NCI-H2171 treated with DMSO at 0.1 percent for 48 hours (cell line): ENCODE measurements around the gene MAN1B1.

Experiments
- DNase-seq: peaks from one replicate; lab custom pipeline; 2025; lab: John Stamatoyannopoulos, UW

The MAN1B1 gene

DNA sequence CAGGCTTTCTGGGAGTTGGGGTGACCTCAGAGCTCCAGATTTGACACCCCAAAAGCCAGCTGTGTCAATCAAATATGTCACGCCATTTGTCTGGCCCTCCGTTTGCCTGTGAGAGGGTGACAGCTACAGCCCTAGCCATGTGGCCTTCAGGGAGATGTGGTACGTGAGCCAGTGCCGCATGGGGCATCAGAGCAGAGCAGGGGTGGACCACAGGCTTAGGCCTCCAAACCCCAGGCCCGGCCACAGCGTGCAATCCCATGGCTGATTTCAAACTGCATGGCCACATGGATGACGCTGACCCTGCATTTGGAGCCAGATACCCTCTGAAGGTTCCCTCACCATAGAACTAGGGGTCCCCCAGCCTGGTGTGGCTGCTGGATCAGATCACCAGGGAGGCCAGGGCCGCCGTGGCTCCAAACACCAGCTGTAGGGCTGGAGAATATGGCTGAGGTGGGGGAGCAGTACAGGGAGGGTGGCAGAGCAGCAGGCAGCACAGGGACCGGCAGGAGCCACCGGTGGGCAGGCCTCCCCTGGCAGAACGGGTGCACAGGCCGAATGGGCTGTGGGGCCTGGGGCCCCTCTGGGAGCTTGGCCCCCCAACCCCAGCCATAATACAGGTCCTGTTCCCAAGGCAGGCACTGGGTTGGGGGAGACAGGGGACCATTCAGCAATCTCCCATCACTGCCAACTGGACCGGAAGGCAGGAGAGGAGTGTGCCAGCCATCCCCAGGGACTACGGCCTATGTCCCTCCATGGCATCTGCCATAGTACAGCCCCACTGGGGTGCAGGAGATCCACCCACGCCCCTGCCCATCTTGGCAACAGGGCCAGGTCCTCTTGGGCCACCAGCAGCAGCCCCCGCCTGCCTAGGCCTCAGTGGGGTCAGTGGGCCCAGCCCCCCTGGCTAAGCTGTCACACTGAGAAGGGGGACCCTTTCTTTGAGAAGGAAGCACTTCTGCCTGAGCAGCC is 18.0 kb upstream of the MAN1B1 start:
- peak; percentile 21 for DNase-seq

DNA sequence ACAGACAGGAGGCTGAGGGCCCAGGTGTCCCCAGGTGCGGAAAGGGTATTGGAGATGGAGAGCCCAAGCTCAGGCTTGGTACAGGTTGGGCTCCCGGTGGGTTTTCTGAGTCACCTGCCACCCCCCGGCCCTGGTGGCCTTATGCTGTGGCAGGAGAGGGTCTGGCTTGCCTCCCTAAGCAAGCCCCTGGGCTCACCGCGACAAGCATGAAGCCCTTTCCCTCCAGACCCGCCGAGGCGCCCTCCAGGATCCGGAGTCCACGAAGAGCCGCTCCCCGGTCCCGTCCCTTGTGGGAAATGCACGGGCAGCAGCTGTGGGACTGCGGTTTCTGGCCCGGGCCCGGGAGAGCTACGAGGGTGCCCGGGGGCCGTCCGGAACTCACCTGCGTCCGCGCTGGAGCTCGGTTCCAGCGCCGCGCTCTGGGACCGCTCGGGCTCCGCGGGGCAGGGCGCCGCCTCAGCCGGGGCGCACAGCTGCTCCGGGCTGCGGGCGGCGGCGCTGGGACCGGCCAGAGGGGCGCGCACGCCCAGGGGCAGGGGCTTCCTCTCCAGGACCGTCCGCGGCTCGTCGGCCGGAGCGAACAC is 17.2 kb upstream of the MAN1B1 start:
- DNase-seq: no peak

DNA sequence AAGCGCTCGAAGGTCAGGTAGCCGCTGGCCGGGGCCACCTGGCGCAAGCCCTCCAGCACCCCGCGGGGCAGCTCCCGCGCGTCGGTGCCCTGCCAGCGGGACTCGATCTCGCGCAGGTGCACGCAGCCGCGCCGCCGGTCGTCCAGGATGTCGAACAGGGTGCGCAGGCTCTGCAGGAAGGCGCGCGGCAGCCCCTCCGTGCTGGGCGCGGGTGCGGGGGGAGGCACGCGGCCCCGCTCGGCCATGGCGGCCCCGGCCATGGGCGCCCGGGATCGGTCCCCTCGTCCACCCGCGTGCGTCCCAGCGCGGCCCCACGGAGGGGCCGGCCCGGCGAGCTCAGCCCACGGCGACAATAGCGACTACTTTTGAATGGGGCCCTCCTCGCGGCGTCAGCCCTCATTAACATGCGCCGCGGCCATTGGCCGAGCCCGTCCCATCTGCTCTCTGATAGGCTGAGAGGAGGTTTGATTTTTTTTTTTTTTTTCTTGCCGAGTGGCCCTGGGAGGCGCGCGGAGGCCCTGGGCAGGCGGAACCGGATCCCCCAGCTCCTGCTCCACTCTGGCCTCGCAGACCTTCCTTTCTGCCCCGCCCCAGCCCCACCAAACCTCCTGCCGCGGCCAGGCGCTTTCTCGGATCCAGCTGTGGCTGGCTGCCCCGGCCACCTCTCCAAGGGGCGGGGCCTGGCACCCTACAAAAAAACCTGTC is 16.4 kb upstream of the MAN1B1 start, which contains the start of gene SAPCD2:
TSS of gene SAPCD2 (minus strand) at position 357 of the 705 bp plus-strand sequence. CDS start at position 260, 97 bp downstream.
- peak; percentile 95 for DNase-seq

DNA sequence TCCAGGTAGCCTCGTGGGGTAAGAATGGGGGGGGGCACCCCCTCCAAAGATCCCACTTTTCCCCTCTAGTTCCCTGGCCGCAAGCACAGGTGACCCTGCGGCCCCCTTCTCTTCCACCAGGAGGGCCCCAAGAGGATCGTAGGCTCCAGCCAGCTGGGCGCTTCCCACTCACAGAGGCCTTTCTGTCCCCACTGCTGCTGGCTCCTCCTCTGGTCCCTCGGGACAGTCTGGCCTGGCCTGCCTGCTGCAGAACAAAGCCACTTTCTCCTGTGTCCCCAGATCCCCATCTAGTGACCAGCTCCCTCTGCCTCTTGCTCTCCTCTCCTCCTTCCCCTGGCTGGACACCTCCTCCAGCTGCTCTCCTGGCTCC is 15.9 kb upstream of the MAN1B1 start:
- DNase-seq: peak; percentile 78

DNA sequence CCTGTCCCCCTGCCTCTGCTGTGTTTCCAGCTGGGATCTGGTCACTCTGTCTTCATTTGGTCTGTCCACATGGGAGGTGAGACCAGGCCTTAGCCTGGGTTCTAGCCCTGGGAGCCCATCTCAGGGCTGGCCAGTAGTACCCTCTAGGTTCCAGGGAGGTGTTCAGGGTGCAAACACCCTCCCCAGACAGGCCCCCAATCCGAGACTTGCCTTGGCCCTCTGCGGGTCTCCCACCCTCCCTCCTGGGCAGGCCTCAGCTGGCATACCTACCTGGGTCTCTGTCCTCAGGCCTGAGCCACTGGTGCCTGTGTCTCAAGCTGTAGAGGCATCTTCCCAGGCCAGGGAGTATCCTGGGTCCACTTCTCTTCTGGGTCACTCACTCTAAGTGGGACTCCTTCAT is 15.5 kb upstream of the MAN1B1 start:
- no peak for DNase-seq

DNA sequence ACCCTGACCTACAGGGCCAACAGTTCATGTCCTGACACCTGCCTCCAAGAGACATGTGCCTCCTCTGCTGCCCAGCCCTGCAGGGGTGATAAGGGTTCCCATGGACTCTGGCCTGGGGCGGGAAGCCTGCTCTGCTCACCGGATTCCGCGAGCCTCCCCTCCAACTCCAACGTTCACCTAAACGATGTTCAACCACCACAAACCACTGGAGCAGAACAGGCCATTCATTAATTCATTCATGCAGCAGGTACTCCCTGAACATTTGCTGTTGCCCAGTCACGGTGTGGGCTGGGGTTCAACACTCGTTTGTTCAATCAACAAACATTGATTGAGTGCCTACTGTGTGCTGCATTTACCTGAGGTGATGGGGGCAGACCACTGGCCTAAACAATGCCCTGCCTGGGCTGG is 12.8 kb upstream of the MAN1B1 start:
- no peak for DNase-seq

DNA sequence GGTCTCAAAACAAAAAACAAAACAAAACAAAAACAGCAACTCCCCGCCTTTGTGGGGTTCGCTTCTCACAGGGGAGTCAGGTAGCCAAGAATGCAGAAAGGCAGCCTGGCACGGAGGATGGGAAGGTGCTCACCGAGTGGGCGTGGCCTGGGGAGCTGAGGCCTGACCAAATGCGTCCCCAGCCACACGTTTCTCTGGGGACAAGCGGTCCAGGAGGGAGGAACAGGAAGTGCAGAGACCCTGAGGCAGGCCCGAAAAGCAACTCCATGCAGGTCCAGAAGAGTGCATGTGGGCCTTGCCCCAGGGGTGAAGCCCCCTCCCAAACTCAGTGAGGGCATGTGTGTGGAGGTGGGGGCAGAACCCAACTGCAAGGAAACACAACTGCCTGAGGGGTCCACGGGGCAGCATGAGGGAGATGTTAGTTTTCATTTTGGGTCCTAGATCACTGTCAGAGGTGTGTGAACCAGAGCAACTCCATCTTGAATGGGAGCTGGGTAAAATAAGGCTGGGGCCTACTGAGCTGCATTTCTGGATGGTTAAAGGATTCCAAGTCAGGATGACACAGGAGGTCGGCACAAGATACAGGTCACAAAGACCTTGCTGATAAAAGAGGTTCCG is 12.0 kb upstream of the MAN1B1 start:
- no peak for DNase-seq

DNA sequence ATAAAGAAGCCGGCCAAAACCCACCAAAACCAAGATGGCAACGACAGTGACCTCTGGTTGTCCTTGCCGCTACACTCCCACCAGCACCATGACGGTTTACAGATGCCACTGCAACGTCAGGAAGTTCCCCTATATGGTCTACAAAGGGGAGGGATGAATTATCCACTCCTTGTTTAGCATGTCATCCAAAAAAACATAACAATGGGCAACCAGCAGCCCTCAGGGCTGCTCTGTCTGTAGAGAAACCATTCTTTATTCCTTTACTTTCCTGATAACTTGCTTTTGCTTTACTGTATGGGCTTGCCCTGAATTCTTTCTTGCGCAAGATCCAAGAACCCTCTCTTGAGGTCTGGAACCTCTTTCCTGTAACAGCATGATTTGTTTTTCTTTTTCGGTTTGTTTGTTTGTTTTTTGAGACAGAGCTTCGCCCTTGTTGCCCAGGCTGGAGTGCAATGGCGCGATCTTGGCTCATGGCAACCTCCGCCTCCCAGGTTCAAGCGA is 11.5 kb upstream of the MAN1B1 start:
- no peak for DNase-seq

DNA sequence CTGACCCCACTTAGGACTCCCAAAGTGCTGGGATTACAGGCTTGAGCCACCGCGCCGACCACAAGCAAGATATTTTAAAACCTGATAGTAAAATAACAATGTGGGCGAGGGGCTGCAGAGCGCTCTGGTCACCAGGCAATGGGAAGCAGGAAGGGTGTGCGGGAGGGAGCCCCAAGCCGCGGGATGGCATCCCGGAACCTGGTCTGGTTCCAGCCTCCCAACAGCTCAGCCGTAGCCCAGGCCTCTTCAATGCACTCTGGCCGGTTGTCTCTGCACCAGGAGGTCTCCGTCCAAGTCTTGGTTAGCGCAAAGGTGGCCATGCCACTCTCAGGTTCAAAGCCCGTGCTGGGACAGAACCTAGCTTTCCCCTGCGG is 10.2 kb upstream of the MAN1B1 start:
- no peak for DNase-seq

DNA sequence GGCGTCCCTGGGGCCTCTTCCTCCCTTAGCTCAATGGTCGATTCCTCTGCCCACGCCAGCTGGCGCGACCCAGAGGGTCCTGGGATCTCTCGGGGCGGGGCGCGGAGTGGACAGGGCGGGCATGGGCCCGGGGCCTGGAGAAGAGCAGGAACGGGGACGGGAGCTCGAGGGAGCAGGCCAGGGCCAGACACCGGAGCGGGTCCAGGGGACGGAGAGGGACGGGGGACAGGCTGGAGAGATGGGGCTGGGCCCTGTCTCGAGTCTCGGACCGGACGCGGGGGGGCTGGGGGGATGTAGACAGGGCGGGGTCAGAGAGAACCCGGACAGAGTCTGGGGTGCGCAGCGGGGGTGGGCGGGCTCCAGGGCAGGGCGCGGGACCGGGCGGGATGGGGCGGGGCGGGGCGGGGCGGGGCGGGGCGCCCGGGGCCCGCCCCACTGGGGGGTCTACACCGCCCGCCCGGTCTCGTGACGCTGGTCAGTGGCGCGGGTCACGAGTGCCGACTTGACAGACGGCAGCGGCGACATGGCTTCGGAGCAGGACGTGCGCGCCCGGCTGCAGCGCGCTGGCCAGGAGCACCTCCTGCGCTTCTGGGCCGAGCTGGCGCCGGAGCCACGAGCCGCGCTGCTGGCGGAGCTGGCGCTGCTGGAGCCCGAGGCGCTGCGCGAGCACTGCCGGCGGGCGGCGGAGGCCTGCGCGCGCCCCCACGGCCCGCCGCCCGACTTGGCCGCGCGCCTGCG is 9.6 kb upstream of the MAN1B1 start, which contains the start of gene UAP1L1:
TSS of gene UAP1L1 (plus strand) at position 508 of the 738 bp plus-strand sequence. CDS start at position 524, 16 bp downstream.
- DNase-seq: peak; percentile 19

DNA sequence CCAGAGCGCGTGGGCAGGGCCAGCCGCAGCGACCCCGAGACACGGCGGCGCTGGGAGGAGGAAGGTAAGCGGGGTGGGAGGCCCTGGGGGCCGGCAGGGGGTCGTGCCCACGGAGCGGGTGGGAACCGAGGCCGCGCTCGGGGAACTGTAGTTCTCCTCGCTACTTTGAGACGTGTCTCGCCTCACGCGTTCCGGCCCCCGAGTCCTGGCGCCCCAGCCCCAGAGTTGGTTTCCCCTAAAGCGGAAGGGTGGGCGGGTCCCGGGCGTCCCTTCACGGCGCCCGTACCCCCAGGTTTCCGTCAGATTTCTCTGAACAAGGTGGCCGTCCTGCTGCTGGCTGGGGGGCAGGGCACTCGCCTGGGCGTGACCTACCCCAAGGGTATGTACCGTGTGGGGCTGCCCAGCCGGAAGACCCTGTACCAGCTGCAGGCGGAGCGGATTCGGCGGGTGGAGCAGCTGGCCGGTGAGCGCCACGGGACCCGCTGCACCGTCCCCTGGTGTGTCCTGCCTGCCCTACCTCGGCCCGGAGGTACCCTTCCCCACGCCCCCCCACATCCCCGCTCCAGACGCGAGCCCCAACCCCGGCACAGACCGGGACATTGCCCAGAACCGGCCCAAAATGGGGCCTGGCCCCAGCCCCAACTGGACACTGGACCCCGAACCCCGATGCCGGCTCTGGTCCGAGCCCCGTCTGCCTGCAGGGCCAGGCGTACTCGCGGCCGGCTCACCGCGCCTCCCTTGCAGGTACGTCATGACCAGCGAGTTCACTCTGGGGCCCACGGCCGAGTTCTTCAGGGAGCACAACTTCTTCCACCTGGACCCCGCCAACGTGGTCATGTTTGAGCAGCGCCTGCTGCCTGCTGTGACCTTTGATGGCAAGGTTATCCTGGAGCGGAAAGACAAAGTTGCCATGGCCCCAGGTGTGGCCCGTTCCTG is 8.8 kb upstream of the MAN1B1 start:
- no peak for DNase-seq

DNA sequence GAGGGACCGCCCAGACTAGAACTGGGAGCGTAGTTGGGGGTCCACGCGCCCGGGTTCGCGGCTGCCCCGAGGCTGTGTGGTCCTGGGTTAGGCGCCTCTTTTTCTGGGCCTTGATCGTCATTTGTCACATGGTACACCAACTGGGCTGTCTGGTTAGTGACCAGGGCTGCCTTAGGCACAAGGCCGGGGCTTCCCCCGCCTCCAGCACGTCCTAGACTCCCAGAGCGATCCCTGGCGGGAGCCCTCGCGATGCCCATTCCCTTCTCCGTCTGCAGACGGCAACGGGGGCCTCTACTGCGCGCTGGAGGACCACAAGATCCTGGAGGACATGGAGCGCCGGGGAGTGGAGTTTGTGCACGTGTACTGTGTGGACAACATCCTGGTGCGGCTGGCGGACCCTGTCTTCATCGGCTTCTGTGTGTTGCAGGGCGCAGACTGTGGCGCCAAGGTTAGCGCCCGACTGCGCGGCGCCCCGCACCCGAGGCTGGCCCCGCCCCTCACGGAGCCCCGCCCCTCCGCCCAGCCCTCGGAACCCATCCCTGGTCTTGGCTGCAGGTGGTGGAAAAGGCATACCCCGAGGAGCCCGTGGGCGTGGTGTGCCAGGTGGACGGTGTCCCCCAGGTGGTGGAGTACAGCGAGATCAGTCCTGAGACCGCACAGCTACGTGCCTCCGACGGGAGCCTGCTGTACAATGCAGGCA is 7.9 kb upstream of the MAN1B1 start:
- no peak for DNase-seq

DNA sequence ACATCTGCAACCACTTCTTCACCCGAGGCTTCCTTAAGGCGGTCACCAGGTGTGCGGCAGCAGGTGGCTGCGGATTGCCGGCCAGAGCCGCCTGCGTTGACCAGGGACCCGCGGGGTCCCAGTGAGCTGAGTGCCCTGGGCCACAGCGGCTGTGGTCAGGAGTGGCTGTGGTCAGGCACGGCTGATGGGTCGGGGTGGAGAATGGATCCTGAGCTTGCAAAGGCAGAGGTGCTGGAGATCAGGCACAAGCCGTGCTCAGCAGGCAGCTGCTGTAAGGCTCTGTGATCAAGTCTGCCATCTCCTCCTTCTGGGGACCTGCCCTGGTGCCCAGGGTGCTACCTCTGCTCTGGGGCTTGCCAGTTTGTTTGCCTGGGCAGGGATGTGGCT is 7.4 kb upstream of the MAN1B1 start:
- no peak for DNase-seq

DNA sequence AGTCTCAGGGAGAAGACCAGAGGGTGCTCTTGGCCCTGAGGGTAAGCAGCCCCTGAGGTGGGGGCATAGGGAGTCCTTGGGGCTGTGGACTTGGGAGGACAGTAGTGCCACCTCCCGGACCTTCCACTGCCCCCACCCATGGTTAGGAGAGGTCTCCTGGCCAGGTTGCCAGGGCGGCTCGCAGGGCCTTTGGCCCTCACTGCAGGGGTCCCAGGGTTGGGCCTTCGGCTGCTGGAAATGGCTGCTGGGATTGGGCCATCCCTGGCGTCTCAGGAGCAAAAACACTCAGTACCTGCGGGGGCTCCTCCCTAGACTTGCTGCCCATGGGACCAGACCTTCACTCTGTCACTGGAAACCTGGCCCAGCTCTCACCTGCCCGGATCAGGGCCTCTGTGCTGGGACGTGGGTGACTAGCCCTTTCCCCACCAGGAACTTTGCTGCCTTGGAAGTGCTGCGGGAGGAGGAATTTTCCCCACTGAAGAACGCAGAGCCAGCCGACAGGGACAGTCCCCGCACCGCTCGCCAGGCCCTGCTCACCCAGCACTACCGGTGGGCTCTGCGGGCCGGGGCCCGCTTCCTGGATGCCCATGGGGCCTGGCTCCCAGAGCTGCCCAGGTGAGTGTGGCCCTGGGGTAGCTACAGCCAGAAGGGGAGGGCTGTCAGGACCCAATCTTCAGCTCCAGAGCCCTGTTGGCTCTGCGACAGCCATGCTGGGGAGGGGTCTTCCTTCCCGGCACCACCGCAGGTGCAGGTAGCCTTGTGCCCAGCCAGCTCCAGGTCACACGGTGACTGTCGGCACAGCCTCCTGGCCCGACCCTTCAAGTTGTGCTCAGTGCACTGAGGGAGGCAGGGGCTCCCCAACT is 6.3 kb upstream of the MAN1B1 start:
- DNase-seq: no peak

DNA sequence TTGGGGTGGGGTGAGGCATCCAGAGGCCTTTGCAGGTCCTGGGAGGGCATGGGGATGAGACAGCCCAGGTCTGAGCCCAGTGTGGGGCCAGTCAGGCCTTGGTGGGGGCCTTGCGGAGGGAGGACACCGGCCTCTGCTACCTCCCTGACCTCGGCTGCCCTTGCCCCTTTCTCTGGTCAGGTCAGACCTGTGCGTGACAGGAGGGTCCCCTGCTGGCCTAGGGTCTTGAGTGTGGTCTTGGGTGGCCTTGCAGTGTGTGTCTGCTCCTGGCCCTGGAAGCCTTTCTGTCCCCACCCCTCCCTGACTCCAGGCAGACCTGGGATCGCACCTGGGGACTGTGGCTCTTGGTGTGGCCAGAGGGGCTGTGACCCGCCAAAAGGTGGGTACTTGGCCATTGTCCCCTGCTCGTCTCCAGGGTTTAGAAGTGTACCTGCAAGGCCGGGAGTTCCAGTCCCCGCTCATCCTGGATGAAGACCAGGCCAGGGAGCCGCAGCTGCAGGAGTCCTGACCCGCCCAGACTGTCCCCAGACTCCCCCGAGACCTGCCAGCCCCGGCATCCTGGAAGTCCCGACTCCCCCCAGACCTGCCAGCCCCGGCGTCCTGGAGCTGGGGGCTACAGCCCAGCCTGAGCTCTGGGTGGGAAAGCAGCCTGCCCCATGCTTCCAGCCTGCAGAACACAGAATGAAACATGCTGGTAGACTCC is 4.4 kb upstream of the MAN1B1 start:
- no peak for DNase-seq

DNA sequence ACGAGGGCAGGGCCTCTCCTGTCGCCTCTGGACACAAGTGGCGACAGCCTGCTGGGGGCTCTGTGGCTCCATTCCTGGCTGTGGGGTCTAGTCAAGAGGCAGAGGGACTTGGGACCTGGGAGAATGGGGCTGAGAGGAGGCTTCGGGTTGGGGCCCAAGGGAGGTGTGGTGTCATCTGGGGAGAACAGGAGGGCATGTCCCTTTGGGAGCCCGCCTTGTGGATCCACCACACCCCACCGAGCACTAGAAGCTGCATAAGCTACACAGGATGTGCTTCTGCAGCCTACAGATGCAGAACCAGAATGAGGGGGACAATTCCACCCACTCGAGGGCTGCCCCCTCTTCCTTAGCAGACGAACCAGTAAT is 3.9 kb upstream of the MAN1B1 start:
- DNase-seq: no peak

DNA sequence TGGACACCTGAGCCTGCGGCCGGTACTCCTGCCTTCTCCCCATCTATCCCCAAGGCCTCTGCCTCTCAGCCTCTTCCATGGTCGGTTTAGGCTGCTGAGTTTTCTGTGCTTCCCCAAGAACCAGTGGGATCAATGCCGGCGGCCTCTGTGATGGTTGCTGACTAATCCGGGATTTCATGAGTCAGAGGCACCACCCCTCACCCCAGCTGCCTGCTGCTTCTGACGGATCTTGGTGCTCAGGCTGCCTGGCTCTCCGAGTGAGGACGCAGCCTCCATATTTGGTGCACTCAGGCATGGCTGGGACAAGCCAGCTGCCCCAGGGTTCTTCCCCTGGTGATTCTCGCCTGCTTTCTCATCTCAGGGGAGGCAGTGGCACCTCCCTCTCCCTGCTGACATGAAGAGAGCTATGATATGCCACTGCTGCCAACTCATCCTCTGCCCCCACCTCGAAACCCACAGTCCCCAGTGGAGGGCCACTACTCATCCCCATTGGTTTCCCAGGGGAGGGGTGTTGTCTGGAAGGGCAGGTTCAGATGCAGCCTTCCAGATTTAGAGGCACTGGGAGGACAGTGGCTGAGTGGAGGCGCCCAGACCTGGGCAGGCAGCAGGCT is 3.3 kb upstream of the MAN1B1 start:
- peak; percentile 50 for DNase-seq

DNA sequence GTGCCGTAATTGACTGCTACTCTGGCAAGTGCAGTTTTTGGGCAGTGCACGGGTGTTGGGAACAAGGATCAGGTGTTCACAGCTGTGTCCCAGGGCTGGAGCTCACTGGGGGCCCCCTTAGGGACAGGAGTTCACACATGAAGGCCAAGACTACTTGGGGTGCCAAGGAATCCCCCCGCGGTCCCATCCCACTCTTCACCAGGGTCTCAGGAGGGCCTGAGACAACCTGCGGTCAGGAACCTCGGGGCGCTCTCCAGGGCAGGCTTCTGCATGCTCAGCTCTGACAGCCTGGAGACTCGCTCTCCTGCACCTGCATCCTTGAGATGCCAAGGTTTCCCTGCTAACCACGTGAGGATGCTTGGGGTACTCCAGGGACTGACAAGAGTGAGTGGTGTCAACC is 2.3 kb upstream of the MAN1B1 start:
- DNase-seq: no peak
